Kidney (tissue), 14 donors: ENCODE measurements around the gene NOXO1. TPM values are rescaled to one million over a fixed set of nuclear protein-coding genes. Genes with fewer than 3 reads are reported as not detected.
A peak's percentile ranks its signal among the peaks of the same experiment; 100 is the strongest.

Experiments
- DNase-seq, 5 donors: peaks; one replicate each; pipeline ENCODE4 v3.0.0-alpha.2; 2013 to 2020
- FAIRE-seq: peaks from 2 replicates; lab custom pipeline; 2012; peaks lifted over from hg19 to GRCh38; lab: Jason Lieb, UNC
- H3K27ac ChIP-seq, 2 donors: one replicate each; pipeline ENCODE4 v1.7.0; 2013; ENCODE audit warnings: low read depth in 2 of 2, low read length in 2 of 2, inconsistent platforms in 1 of 2
- H3K27me3 ChIP-seq: one replicate; pipeline ENCODE4 v1.7.1; 2013; ENCODE audit warnings: low read length, inconsistent platforms; ENCODE audit not compliant: control insufficient read depth, insufficient read depth
- H3K36me3 ChIP-seq, 3 donors: one replicate each; pipeline versions ENCODE4 v1.7.0 to v1.7.1; 2013; ENCODE audit warnings: low read length in 3 of 3, control low read depth in 1 of 3, inconsistent platforms in 1 of 3; ENCODE audit not compliant: insufficient read depth in 3 of 3, control insufficient read depth in 2 of 3
- H3K4me1 ChIP-seq, 3 donors: one replicate each; pipeline versions ENCODE4 v1.7.0 to v1.7.1; 2013; ENCODE audit warnings: low read length in 3 of 3, inconsistent platforms in 1 of 3, low read depth in 1 of 3; ENCODE audit not compliant: control insufficient read depth in 2 of 3, insufficient read depth in 2 of 3
- H3K4me3 ChIP-seq, 3 donors: one replicate each; pipeline versions ENCODE4 v1.7.0 to v1.8.1; 2013; ENCODE audit warnings: low read length in 3 of 3, control low read depth in 1 of 3, inconsistent platforms in 1 of 3
- H3K9ac ChIP-seq, 3 donors: one replicate each; pipeline versions ENCODE4 v1.7.0 to v1.7.1; 2013; ENCODE audit warnings: low read length in 3 of 3, control low read depth in 1 of 3, inconsistent platforms in 1 of 3
- H3K9me3 ChIP-seq, 3 donors: one replicate each; pipeline versions ENCODE4 v1.7.0 to v1.7.1; 2013; ENCODE audit warnings: low read length in 3 of 3, control low read depth in 1 of 3, inconsistent platforms in 1 of 3; ENCODE audit not compliant: control insufficient read depth in 2 of 3, insufficient read depth in 1 of 3
- CTCF ChIP-seq: IDR thresholded peaks from 3 replicates; pipeline ENCODE4 v1.5.1; 2012; ENCODE audit warnings: mild to moderate bottlenecking, moderate library complexity, borderline replicate concordance; ENCODE audit not compliant: insufficient read depth; ENCODE audit errors: extremely low read depth
- intact Hi-C: fragments of 100-400 bp; cut with DNase I; formaldehyde crosslinking; loops from one replicate; pipeline ENCODE4 v1.11.1; 2022
- polyA plus RNA-seq: library from polyadenylated mRNA; stranded (reverse); fragments of 350-450 nt; fragmentation: Illumina TruSeq; extraction: RNeasy Lipid Tissue Mini Kit (QIAGEN cat#74804); gene quantifications from one replicate; pipeline ENCODE4 v1.2.3, GENCODE V29; 2014; ENCODE audit warnings: low read depth, low replicate concordance; ENCODE audit not compliant: insufficient read depth
- total RNA-seq: library from RNA; stranded (reverse); fragmentation: NEBNext Ultra II Directional; extraction: Animal tissue kit (Norgen Biotek cat#: 25700); gene quantifications from one replicate; pipeline ENCODE4 v1.2.1, GENCODE V29; 2021
- donor health status: control.
- donor health status: control.
- donor health status: control.
- donor health status: control.
- donor health status: control.
- donor health status: DM: yes; HTN: yes; CAD: no.
- donor health status: Normal renal cell carcinoma (clear cell type).

NOXO1 gene
- total and polyA plus RNA-seq, 2 donors from 2014 or later: 0.57 to 0.58 TPM

GRCh38 chr16:2005646-2006045 lies 24.4 kb upstream of the NOXO1 start:
- intact Hi-C loops: no loop called here
- H3K27ac ChIP-seq: no peak overlapping the region
- no peak overlapping the region for H3K4me3 ChIP-seq
- peaks cover 3 to 41% (median 3%) of the 10 kb centered on the region in 3 donors for H3K4me1 ChIP-seq
- no peak for TF ChIP-seq CTCF
- no peak overlapping the region for H3K9ac ChIP-seq
- H3K9me3 ChIP-seq: no peaks in the 10 kb centered on the region
- no peaks in the 10 kb centered on the region for H3K27me3 ChIP-seq
- peaks cover 0 to 23% (median 10%) of the 10 kb centered on the region in 3 donors for H3K36me3 ChIP-seq
- peak in 1 of 5 donors; percentile 72 for DNase-seq
- FAIRE-seq: no peak

- no peaks in the 10 kb centered on the region for H3K9me3 ChIP-seq
- no peak overlapping the region for H3K9ac ChIP-seq
- peaks cover 0 to 35% (median 3%) of the 10 kb centered on the region in 3 donors for H3K4me1 ChIP-seq
- intact Hi-C loops: no loop called here
- FAIRE-seq: no peak
- DNase-seq: peak in 1 of 5 donors; percentile 68
- H3K4me3 ChIP-seq: no peak overlapping the region
- no peaks in the 10 kb centered on the region for H3K27me3 ChIP-seq
- H3K36me3 ChIP-seq: peaks cover 0 to 28% (median 10%) of the 10 kb centered on the region in 3 donors
- TF ChIP-seq CTCF: no peak
- H3K27ac ChIP-seq: no peak overlapping the region
These were observed 23.7 kb upstream of the NOXO1 start for GRCh38 chr16:2004795-2005517.

GRCh38 chr16:2003827-2004641 lies 22.8 kb upstream of the NOXO1 start:
- DNase-seq (peak; percentile 93 to 96 (median 95)), FAIRE-seq (no peak)
- no peak overlapping the region for H3K27ac ChIP-seq
- no peak overlapping the region for H3K4me3 ChIP-seq
- no peaks in the 10 kb centered on the region for H3K27me3 ChIP-seq
- H3K9me3 ChIP-seq: no peaks in the 10 kb centered on the region
- no peak overlapping the region for H3K9ac ChIP-seq
- TF ChIP-seq CTCF: peak; percentile 95
- peaks cover 0 to 31% (median 10%) of the 10 kb centered on the region in 3 donors for H3K36me3 ChIP-seq
- peaks cover 0 to 34% (median 3%) of the 10 kb centered on the region in 3 donors for H3K4me1 ChIP-seq
- intact Hi-C loops: no loop called here
